ENCODE results near the gene NEMP1.

GRCh38 chr12:57018906-57019305 lies 59.7 kb downstream of the NEMP1 start:
- TF ChIP-seq CTCF (IDR thresholded peaks at IDR 0.05; ENCODE audit: low read depth, low read length, missing input control): no peak
- TF ChIP-seq ATF3 (IDR thresholded peaks at IDR 0.05): no peak
- no peak for TF ChIP-seq GABPA (IDR thresholded peaks at IDR 0.05 in 1 of 2, conservative IDR thresholded peaks at IDR 0.05 in 1 of 2)
- TF ChIP-seq RAD21 (IDR thresholded peaks at IDR 0.05): no peak
- TF ChIP-seq HNF4G (IDR thresholded peaks at IDR 0.05): no peak
- TF ChIP-seq YY1 (IDR thresholded peaks at IDR 0.05): no peak
- no peak for TF ChIP-seq TAF1 (conservative IDR thresholded peaks at IDR 0.05)
- TF ChIP-seq RXRA (IDR thresholded peaks at IDR 0.05): no peak
- TF ChIP-seq HNF4A (conservative IDR thresholded peaks at IDR 0.05): no peak
- no peak for TF ChIP-seq SP1 (IDR thresholded peaks at IDR 0.05)
- no peak for TF ChIP-seq REST (IDR thresholded peaks at IDR 0.05)
- TF ChIP-seq JUND (IDR thresholded peaks at IDR 0.05): no peak
- no peak for TF ChIP-seq MAX (IDR thresholded peaks at IDR 0.05)
- no peak for TF ChIP-seq ZBTB33 (IDR thresholded peaks at IDR 0.05)

All from liver (tissue), 3 donors.